Suprapubic skin (tissue), 4 donors: ENCODE results near the gene PCTP.

Source experiments
- CTCF ChIP-seq, 2 donors: fragments of 200-600 bp in 1 of 2; fragments of 450-650 bp in 1 of 2; sonication (generic) in 1 of 2; IDR thresholded peaks; one replicate each; pipeline ENCODE4 v1.5.1; 2016 to 2019; ENCODE audit warnings: antibody characterized with exemption in 2 of 2, mild to moderate bottlenecking in 1 of 2, moderate library complexity in 1 of 2
- EP300 ChIP-seq: sonication (generic); formaldehyde crosslinking; IDR thresholded peaks from one replicate; pipeline ENCODE4 v1.6.1; 2017; ENCODE audit warnings: antibody characterized with exemption
- POLR2AphosphoS5 ChIP-seq, 3 donors: sonication (generic); formaldehyde crosslinking; IDR thresholded peaks; one replicate each; pipeline ENCODE4 v1.6.1; 2017; ENCODE audit warnings: antibody characterized with exemption in 3 of 3

GRCh38 chr17:55778389-55779118 is 27.7 kb downstream of the PCTP start:
- no peak for TF ChIP-seq EP300
- TF ChIP-seq CTCF (IDR thresholded peaks at IDR 0.05): no peak
- no peak for TF ChIP-seq POLR2AphosphoS5 (IDR thresholded peaks at IDR 0.05)
